ENCODE results near the gene ARHGEF7.

DNA sequence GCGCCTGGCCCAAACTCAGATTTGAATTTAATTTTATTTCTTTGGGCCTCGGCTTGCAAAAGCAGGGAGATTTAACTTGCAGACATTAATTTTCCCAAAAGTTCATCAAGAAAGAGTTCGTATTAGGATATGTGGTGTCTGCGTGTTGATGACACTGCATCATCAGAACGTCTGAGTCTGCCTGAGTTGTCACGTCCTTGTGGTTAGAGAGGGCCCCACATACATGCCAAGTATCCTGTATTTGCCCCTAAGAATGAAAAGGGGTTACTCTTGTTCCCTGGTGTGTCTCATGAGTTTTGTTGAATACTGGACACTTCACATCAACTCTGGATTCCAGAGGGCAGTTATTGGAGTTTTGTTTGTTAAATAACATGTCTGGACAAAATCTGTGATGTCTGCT, 199.7 kb downstream of the ARHGEF7 start:
- no peak for TF ChIP-seq GATA3 (IDR thresholded peaks at IDR 0.05; ENCODE audit: low read depth, low read length)
- no peak for TF ChIP-seq GATA2 (IDR thresholded peaks at IDR 0.05; ENCODE audit: low read depth, low read length)

Data from SH-SY5Y (cell line).